ENCODE data around the gene PTX4.

PTX4 gene

GRCh38 chr16:1436731-1437355 is 51.9 kb downstream of the PTX4 start:
- Mint-ChIP-seq H3K4me1 (peaks cover 0 to 2% of the 10 kb centered on the region in 2 donors), H3K9me3 (no peaks in the 10 kb centered on the region), H3K27ac (no peak overlapping the region), H3K27me3 (no peaks in the 10 kb centered on the region), H3K4me3 (no peak overlapping the region), H3K36me3 (peaks cover 9 to 15% of the 10 kb centered on the region in 2 donors)
- no peak for ATAC-seq (replicated peaks)
- no peak for DNase-seq

GRCh38 chr16:1435921-1436697 is 52.6 kb downstream of the PTX4 start:
- H3K27me3 Mint-ChIP-seq = no peaks in the 10 kb centered on the region
- H3K4me3 Mint-ChIP-seq = no peak overlapping the region

More at GRCh38 chr16:1435921-1436697, 52.6 kb downstream of the PTX4 start:
- Mint-ChIP-seq H3K36me3 (peaks cover 8 to 15% of the 10 kb centered on the region in 2 donors), H3K27ac (no peak overlapping the region), H3K9me3 (no peaks in the 10 kb centered on the region), H3K4me1 (peaks cover 0 to 2% of the 10 kb centered on the region in 2 donors)
- ATAC-seq (replicated peaks) = no peak
- no peak for DNase-seq

All from stimulated activated naive B cell treated with anti-CD40 and anti-IgM and Interleukin-4, amounts not matched to agents 10 μg/mL and 1 μg/mL and 100 μg/mL, for 72 hours (primary cell).